ENCODE measurements around the gene ATP13A3.
A peak's percentile ranks its signal among the peaks of the same experiment; 100 is the strongest.

ATP13A3 gene

DNA sequence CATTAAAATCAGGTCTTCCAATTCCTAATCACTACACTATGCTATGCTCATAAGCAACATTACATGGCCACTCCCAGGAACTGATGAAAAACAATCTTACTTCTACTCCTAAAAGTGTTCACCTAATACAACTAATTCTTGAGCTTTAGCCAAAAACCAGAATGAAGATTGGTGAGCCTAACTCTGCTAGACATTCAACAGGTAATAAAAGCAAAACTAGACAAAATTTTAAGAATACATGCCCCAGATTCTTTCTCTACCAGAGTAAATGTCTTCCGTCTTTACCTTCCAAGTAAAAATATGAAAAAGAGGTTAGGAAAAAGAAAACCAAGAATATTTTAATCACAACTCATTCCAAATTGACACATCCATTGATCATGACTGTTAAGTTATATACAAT is 31.3 kb downstream of the ATP13A3 start:
- FAIRE-seq, result peak; percentile 78
- TF ChIP-seq POLR2A (IDR thresholded peaks at IDR 0.05; ENCODE audit: low read depth, low read length), result no peak
- no peak for DNase-seq (ENCODE audit: insufficient read length, low spot score)

DNA sequence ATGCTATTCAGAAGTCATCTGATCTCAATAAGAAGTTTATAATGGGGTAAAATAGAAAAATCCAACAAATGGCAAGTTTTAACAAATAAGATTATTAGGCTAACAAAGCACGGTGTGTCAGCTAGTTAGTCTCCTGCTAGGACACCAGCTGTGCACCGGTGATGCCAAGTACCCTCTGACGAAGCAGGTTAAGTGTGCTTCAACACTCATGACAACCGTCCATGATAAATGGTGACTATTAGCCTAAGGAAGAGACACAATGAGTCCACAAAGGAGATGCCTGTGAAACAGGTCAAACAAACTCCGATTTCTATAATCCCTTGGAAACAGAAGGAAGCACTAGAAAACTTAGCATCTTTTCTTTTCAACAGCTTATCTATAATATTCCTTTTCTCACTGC is 36.5 kb downstream of the ATP13A3 start:
- FAIRE-seq (no peak), DNase-seq (ENCODE audit: insufficient read length, low spot score) (no peak)
- no peak for TF ChIP-seq POLR2A (IDR thresholded peaks at IDR 0.05; ENCODE audit: low read depth, low read length)

DNA sequence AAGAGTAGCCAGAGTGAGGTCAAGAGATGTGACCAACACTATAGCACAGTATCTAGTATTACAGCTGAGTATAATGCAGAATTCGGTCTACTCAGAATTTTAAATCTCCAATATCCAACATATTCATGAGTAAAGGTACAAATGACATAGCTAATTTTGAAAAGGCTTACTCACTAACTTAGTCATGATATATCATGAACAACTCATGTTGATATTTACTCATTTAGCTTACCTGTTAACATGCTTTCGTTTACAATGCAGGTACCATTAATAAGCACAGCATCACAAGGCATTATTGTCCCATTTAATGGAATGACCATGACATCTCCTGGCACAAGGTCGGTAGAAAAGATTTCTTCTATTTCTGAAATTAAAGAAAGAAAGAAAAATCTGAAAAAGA is 36.9 kb downstream of the ATP13A3 start:
- TF ChIP-seq POLR2A (IDR thresholded peaks at IDR 0.05; ENCODE audit: low read depth, low read length), result no peak
- FAIRE-seq (peak; percentile 87), DNase-seq (ENCODE audit: insufficient read length, low spot score) (no peak)

DNA sequence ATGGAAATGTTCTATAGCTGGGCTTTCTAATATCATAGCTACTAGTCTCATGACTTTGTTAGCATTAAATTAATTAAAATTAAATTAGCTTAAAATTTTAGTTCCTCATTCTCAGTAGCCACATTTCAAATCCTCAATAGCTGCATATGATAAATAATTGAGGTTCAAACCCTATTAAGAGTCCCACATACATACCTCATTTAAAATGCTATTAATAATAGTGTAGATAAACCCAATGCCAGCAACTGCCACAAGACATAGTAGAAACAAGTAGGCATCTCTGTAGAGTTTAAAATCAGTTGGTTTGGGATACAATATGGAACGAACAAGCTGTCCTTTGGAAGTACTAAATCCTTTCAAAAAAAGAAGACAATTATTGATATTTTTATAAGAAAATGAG is 39.1 kb downstream of the ATP13A3 start:
- no peak for TF ChIP-seq POLR2A (IDR thresholded peaks at IDR 0.05; ENCODE audit: low read depth, low read length)
- DNase-seq (ENCODE audit: insufficient read length, low spot score) (no peak), FAIRE-seq (no peak)

DNA sequence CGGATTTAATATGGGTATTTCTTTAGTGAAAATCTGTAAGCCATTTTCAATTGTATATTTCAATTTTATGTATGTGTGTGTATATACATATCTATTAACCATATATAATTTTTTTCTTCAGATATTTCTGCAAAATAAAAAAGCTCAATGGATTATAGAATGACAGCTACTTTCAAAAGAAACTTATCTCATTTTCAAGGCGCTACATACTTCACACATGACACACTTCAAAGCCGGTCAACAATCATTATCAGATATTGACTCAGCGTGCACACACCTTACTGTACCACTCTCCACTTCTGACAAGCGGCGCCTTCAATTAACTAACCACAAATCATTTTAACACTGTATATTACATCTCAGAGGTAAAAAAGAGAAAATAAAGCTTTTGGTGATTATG is 39.6 kb downstream of the ATP13A3 start:
- FAIRE-seq, result no peak
- no peak for DNase-seq (ENCODE audit: insufficient read length, low spot score)
- no peak for TF ChIP-seq POLR2A (IDR thresholded peaks at IDR 0.05; ENCODE audit: low read depth, low read length)

DNA sequence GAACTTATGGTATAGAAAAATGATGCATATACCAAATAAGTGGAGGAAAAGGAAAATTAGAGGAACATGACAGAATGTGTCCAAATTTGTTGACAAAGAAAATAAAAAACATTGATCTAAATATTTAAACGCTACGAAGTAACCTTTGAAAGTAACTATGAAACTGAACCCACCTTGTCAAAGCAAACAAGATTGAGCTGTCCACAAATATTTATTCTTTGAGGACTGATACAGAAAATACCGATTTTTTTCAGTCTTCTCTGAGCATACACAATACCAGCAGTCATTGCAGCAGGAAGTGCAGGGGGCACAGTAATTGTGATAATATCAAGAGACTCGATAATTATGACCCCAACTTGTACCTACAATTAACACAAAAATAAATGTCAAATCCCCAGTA is 40.0 kb downstream of the ATP13A3 start:
- FAIRE-seq (peak; percentile 88), DNase-seq (ENCODE audit: insufficient read length, low spot score) (no peak)
- no peak for TF ChIP-seq POLR2A (IDR thresholded peaks at IDR 0.05; ENCODE audit: low read depth, low read length)

DNA sequence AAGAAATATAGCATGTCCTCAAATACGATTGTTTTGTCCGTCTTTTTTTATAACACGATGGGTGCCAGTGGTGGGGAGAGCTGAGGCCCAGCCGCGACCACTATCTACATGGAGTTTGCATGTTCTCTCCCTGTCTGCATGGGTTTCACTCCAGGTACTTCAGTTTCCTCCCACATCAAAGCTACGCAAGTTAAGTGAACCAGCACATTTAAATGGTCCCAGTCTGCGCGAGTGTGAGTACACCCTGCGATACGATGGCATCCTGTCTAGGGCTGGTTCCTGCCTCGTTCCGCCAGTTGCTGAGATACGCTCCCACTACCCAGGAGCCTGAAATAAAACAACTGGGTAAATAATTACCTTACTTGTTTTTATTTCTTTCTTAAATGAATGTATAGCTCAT is 40.6 kb downstream of the ATP13A3 start:
- FAIRE-seq, result no peak
- DNase-seq (ENCODE audit: insufficient read length, low spot score), result no peak
- TF ChIP-seq POLR2A (IDR thresholded peaks at IDR 0.05; ENCODE audit: low read depth, low read length), result no peak

DNA sequence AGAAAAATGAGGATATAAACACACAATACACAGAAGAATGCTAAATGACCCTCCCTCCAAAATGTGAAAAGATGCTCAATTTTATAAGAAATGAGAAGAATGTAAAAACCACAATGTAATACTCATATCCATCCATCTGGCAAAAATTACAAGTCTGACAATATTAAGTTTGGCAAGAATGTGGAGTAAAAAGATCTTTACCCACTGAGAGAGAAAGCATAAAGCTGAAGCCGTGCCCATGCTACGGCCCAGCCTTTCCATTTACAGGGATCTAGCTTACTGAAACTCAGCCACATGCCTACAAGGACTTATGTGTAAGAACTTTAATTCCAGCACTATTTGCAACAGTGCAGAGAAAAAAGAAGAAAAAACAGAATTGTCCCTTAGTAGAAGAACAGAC is 42.9 kb downstream of the ATP13A3 start:
- no peak for TF ChIP-seq POLR2A (IDR thresholded peaks at IDR 0.05; ENCODE audit: low read depth, low read length)
- peak; percentile 64 for FAIRE-seq
- DNase-seq (ENCODE audit: insufficient read length, low spot score), result no peak

DNA sequence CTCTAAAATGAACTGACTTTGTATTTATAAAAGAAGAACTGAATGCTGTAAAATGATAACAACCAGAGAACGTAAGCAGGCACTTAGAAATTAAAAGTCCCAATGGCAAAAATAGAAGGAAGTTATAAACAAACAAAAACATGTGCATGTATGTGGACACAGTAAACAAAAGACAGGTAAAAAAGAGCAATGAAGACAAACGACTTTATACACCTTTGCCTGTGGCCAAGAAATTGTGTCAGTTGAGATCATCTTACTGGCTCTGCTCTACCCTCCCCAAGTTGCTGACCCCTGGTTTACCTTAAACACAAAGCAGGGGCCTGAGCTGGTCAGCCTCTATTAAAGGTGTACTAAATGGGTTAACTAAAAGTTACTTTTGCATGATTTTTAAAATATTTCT is 46.0 kb downstream of the ATP13A3 start:
- no peak for TF ChIP-seq POLR2A (IDR thresholded peaks at IDR 0.05; ENCODE audit: low read depth, low read length)
- FAIRE-seq (peak; percentile 67), DNase-seq (ENCODE audit: insufficient read length, low spot score) (no peak)

DNA sequence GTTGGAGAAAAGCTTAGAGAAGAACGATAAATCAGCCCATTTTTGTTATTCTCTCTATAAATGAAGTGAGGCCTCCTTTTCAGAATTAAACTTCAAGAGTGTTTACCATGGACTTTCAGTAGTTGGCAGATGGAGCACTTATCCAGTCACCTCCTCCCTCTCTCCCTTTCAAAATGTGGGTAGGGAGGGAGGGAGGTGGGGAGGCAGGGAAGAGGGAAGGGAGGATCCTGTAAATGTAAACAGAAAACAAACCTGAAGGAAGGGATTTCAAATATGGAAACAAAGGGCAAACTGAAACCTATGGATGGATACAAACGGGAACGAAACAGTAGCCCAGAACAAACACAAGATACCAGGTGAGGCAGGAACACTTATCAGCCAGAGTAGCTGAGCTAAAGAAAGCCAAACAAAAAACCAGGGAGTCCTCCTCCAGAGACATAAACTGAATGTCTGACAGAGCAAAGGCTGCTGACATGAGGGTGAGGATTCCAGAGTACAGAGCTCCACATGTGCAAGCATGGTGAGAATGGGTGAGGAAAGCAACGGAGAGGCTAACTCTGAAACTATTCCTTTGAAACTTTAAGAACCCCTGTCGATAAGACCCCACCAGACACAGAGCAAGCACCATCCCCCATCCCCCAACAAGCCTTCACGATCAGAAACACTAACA is 46.8 kb downstream of the ATP13A3 start:
- peak; percentile 75 for FAIRE-seq

DNA sequence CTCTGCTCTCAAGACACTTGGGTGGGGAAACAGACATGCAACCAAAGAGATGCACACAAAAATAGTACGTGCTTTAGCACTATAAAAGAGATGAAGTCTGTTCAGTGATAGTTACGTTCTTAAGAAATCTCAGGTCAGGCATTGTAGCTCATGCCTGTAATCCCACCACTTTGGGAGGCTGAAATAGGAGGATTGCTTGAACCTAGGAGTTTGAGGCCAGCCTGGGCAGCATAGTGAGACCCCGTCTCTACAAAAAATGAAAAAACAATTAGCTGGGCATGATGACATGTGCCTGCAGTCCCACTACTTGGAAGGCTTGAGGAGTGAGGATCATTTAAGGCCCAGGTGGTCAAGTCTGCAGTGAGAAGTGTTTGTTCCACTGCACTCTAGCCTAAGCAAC is 52.3 kb downstream of the ATP13A3 start:
- FAIRE-seq (peak; percentile 43), DNase-seq (ENCODE audit: insufficient read length, low spot score) (no peak)
- no peak for TF ChIP-seq POLR2A (IDR thresholded peaks at IDR 0.05; ENCODE audit: low read depth, low read length)

More for the DNA sequence above, 46.8 kb downstream of the ATP13A3 start:
- TF ChIP-seq POLR2A (IDR thresholded peaks at IDR 0.05; ENCODE audit: low read depth, low read length), result no peak
- DNase-seq (ENCODE audit: insufficient read length, low spot score), result no peak

DNA sequence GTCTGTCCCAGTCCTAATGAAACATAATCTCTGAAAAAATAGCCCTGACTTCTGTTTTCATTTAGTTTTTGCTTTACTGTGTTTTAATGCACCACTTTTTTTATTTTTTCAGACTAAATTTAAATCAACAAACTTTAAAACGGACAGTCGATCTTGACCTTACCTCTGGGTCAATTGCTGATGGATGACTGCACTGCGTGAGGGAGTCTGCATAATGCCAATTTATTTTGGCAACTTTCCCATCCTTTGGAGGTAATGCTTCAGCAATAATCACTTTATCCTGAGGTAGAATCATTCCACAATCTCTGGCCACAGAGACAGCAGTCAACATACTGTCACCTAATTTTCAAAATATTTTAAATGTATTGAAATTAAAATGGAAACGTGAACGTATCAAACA is 55.2 kb downstream of the ATP13A3 start:
- DNase-seq (ENCODE audit: insufficient read length, low spot score) (no peak), FAIRE-seq (peak; percentile 41)
- TF ChIP-seq POLR2A (IDR thresholded peaks at IDR 0.05; ENCODE audit: low read depth, low read length), result no peak

DNA sequence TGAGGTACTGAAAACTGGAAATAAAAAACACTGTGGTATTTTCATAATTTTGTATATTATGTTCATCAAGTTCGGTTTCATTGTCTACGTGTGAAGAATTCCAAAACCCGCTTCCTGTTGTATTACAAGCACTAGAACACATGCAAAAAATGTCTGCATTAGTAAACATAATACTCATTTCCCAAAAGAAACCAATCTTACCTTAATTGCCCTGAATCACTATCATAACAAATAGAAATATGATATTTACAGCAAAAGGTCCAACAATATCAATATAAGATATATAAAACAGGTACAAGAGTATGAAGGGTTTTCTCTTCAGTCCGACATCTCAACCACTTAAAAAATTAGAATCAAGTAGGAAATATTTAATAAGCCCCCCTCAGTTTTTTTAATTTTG is 61.4 kb downstream of the ATP13A3 start:
- TF ChIP-seq POLR2A (IDR thresholded peaks at IDR 0.05; ENCODE audit: low read depth, low read length), result no peak
- DNase-seq (ENCODE audit: insufficient read length, low spot score) (no peak), FAIRE-seq (no peak)

DNA sequence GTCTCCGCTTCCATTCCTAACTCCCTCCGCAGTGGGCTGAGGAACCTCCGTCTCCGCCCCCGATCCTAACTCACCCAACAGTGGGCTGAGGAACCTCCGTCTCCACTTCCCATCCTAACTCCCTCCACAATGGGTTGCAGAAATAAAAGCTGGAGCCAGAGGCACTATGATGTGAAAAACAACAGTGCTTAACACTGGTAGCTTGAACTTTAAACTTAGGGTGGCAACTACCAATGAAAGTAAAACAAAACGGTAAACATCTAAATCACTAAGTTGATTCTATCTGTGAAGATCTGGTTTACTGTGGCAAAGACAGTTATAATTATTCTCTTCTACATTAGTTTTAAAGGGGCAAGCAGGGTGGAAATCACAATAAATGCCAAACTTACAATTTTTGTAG is 61.8 kb downstream of the ATP13A3 start:
- no peak for TF ChIP-seq POLR2A (IDR thresholded peaks at IDR 0.05; ENCODE audit: low read depth, low read length)
- FAIRE-seq, result no peak

DNA sequence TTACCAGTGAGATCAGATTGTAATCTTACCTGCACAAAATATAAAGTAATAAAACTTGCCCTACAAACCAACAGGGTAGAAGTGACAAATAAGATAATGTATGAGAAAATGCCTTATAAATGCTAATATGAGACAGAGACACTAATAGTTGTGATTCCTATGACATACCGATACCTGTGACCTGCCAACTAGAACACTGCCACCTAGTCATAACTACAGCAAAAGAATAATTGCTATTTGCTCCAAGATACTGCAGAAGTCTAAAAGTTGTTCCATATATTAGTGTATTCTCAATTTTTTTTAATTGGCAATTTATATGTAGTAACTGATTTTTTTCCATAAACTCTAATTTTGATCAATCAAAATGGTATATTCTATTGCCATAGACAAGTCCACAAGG is 62.4 kb downstream of the ATP13A3 start:
- TF ChIP-seq POLR2A (IDR thresholded peaks at IDR 0.05; ENCODE audit: low read depth, low read length), result no peak
- no peak for DNase-seq (ENCODE audit: insufficient read length, low spot score)
- peak; percentile 58 for FAIRE-seq

More for the DNA sequence above, 61.8 kb downstream of the ATP13A3 start:
- no peak for DNase-seq (ENCODE audit: insufficient read length, low spot score)

DNA sequence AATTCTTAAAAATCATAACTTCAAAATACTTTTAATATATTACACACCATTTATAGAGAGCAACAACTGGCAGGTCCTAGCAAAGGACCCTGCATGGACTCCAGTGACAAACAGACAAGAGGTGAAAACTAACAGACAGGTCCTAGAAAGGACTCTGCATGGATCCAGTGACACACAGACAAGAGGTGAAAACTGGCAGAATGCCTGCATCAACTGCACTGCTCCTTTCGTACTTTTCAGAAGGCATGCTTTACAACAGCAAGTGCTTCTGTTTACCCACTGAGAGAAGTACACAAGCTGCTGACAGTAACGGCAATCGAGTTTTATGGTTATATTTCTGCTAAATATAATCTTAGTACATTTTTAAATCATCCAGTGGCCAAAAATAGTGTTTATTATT is 63.5 kb downstream of the ATP13A3 start:
- TF ChIP-seq POLR2A (IDR thresholded peaks at IDR 0.05; ENCODE audit: low read depth, low read length), result no peak
- DNase-seq (ENCODE audit: insufficient read length, low spot score) (no peak), FAIRE-seq (peak; percentile 50)

Measured in H54 (cell line).